Measurements from ENCODE around the gene PTGR1. TPM values are rescaled to one million over a fixed set of nuclear protein-coding genes. Genes with fewer than 3 reads are reported as not detected.
"Not testable (repeated sequence)": the region's sequence is repeated elsewhere in the genome, so short reads cannot be mapped to it uniquely, and the experiment has no call there.

PTGR1 gene
- total and polyA plus RNA-seq, 7 donors: 19.7 to 61.1 (median 46.2) TPM

DNA sequence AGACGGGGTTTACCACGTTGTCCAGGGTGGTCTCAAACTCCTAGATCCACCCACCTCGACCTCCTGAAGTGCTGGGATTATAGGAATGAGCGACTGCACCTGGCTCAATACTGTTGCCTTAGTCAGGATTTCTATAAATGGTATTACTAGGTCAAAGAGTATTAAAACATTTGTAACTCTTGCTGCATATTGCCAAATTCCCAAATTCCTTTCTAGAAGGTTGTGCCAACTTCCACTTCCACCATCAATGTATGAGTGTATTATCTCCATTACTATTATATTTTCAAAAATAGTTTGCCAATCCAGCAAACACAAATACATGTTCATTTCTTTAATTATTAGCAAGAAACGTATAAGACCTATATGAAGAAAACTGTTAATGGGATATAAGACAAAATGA is 10.6 kb downstream of the PTGR1 start:
- 84 to 89% methylated on average over 5 of the region's 5 CpGs for WGBS, 2 donors
- TF ChIP-seq EP300 (IDR thresholded peaks at IDR 0.05) (no peak), POLR2AphosphoS5 (IDR thresholded peaks at IDR 0.05) (no peak), POLR2A (IDR thresholded peaks at IDR 0.05) (no peak)
- no peak for DNase-seq
- peaks cover 9 to 50% (median 15%) of the 10 kb centered on the region in 4 donors for H3K36me3 ChIP-seq
- no peaks in the 10 kb centered on the region for H3K4me1 ChIP-seq
- H3K27ac ChIP-seq: no peak overlapping the region
- no peaks in the 10 kb centered on the region for H3K9me3 ChIP-seq
- intact Hi-C loops (cut with DNase I): no loop called here
- no peak overlapping the region for H3K4me3 ChIP-seq
- no peaks in the 10 kb centered on the region for H3K27me3 ChIP-seq

- H3K27me3 ChIP-seq: no peaks in the 10 kb centered on the region
- DNase-seq: no peak
- no peaks in the 10 kb centered on the region for H3K4me1 ChIP-seq
- intact Hi-C loops (cut with DNase I): no loop called here
- peaks cover 16 to 50% (median 21%) of the 10 kb centered on the region in 4 donors for H3K36me3 ChIP-seq
- 93 to 96% methylated on average over 5 of the region's 5 CpGs for WGBS, 2 donors
- no peak overlapping the region for H3K27ac ChIP-seq
- TF ChIP-seq CTCF (IDR thresholded peaks at IDR 0.05) (no peak), POLR2A (IDR thresholded peaks at IDR 0.05) (no peak), POLR2AphosphoS5 (IDR thresholded peaks at IDR 0.05) (no peak), EP300 (IDR thresholded peaks at IDR 0.05) (no peak)
- no peak overlapping the region for H3K4me3 ChIP-seq
- no peaks in the 10 kb centered on the region for H3K9me3 ChIP-seq
Measured at GRCh38 chr9:111586378-111586777, 13.1 kb downstream of the PTGR1 start.

DNA sequence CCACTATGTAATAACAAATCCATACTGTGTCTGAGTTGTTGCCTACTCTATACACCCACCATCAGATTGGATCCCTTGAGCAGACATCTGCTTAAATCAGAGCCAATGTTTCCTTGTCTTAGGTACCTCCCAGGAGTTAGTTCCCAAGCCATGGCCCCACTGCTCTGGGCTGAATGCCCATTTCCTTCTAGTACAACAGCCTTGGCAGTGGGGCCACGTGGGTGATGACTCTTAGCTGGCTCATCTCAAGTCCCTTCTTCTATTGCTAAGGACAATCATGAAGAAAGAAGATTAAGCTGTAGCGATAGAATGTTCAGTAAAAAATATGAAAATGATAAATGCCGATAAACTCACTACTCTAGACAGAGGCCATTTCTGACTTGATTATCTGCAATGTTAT is 16.6 kb downstream of the PTGR1 start:
- no peak overlapping the region for H3K27ac ChIP-seq
- H3K27me3 ChIP-seq: no peaks in the 10 kb centered on the region
- H3K36me3 ChIP-seq: peaks cover 27 to 75% (median 34%) of the 10 kb centered on the region in 4 donors

GRCh38 chr9:111572950-111573604 is 26.4 kb downstream of the PTGR1 start:
- Histone ChIP-seq H3K4me1 (no peaks in the 10 kb centered on the region), H3K4me3 (no peak overlapping the region), H3K27me3 (no peaks in the 10 kb centered on the region), H3K27ac (no peak overlapping the region), H3K36me3 (peaks cover 21 to 97% (median 38%) of the 10 kb centered on the region in 4 donors), H3K9me3 (peaks cover 0 to 9% (median 3%) of the 10 kb centered on the region in 4 donors)
- 81 to 83% methylated on average over 4 of the region's 4 CpGs for WGBS, 2 donors
- DNase-seq: no peak
- TF ChIP-seq POLR2A (IDR thresholded peaks at IDR 0.05) (no peak), POLR2AphosphoS5 (IDR thresholded peaks at IDR 0.05) (no peak), CTCF (IDR thresholded peaks at IDR 0.05) (no peak), EP300 (IDR thresholded peaks at IDR 0.05) (no peak)
- intact Hi-C loops (cut with DNase I): no loop called here

More for the DNA sequence above, 16.6 kb downstream of the PTGR1 start:
- WGBS, 2 donors: 76 to 85% methylated on average over 3 of the region's 3 CpGs
- Histone ChIP-seq H3K4me1 (no peaks in the 10 kb centered on the region), H3K9me3 (no peaks in the 10 kb centered on the region), H3K4me3 (no peak overlapping the region)
- no peak for DNase-seq
- intact Hi-C loops (cut with DNase I): no loop called here
- TF ChIP-seq POLR2AphosphoS5 (IDR thresholded peaks at IDR 0.05) (no peak), CTCF (IDR thresholded peaks at IDR 0.05) (no peak), EP300 (IDR thresholded peaks at IDR 0.05) (no peak), POLR2A (IDR thresholded peaks at IDR 0.05) (no peak)

DNA sequence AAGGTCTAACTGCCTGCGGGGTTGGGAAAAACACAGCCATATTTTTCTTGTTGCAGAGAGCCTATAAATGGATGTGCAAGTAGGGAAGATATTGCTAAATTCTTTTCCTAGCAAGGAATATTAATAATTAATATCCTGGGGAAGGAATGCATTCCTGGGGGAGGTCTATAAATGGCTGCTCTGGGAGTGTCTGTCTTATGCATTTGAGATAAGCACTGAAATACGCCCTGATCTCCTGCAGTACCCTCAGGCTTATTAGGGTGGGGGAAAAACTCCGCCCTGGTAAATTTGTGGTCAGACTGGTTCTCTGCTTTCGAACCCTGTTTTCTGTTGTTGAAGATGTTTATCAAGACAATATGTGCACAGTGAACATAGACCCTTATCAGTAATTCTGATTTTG is 31.3 kb downstream of the PTGR1 start:
- WGBS, 2 donors: 97% methylated on average over 4 of the region's 4 CpGs
- H3K4me3 ChIP-seq; intact Hi-C loops (cut with DNase I); DNase-seq; H3K4me1 ChIP-seq; H3K27me3 ChIP-seq; H3K27ac ChIP-seq: not testable (repeated sequence)
- peaks cover 0 to 11% (median 6%) of the 10 kb centered on the region in 4 donors for H3K9me3 ChIP-seq
- H3K36me3 ChIP-seq: peaks cover 26 to 100% (median 53%) of the 10 kb centered on the region in 4 donors

- Histone ChIP-seq H3K27me3 (no peaks in the 10 kb centered on the region), H3K4me3 (no peak overlapping the region), H3K9me3 (peaks cover 0 to 11% (median 6%) of the 10 kb centered on the region in 4 donors), H3K27ac (no peak overlapping the region), H3K36me3 (peaks cover 26 to 97% (median 53%) of the 10 kb centered on the region in 4 donors), H3K4me1 (no peaks in the 10 kb centered on the region)
- DNase-seq: no peak
- no peak for TF ChIP-seq POLR2AphosphoS5 (IDR thresholded peaks at IDR 0.05)
- no peak for TF ChIP-seq EP300 (IDR thresholded peaks at IDR 0.05)
- no peak for TF ChIP-seq CTCF (IDR thresholded peaks at IDR 0.05)
- TF ChIP-seq POLR2A (IDR thresholded peaks at IDR 0.05): no peak
- intact Hi-C loops (cut with DNase I): no loop called here
- WGBS, 2 donors: 49 to 67% methylated on average over 1 of the region's 1 CpG
Measured at GRCh38 chr9:111566234-111566633, 33.2 kb downstream of the PTGR1 start.

Measured in sigmoid colon (tissue), 7 donors.